Fibroblast of villous mesenchyme (primary cell): ENCODE measurements around the gene FRMD1. TPM values are rescaled to one million over a fixed set of nuclear protein-coding genes. Genes with fewer than 3 reads are reported as not detected.

Experiments
- DNase-seq: peaks from one replicate; pipeline ENCODE4 v3.0.0-alpha.2; 2010; ENCODE audit warnings: low read depth
- H3K4me3 ChIP-seq: 2 replicates; pipeline ENCODE4 v1.5.1; 2011; ENCODE audit warnings: low read depth, mild to moderate bottlenecking, low read length
- CTCF ChIP-seq: IDR thresholded peaks from 2 replicates; pipeline ENCODE4 v1.5.1; 2012; ENCODE audit warnings: low read depth, mild to moderate bottlenecking, low read length; ENCODE audit not compliant: insufficient read depth
- total RNA-seq: library from RNA; depleted of rRNA; stranded (reverse); fragments of >200 nt; gene quantifications from 2 replicates; pipeline ENCODE4 v1.2.3, GENCODE V29; 2012

FRMD1 gene
- total RNA-seq, 1 donor, result not detected

- no peak for TF ChIP-seq CTCF
- H3K4me3 ChIP-seq, result no peak overlapping the region
- no peak for DNase-seq
Measured at GRCh38 chr6:168100803-168101589, 22.0 kb upstream of the FRMD1 start.

GRCh38 chr6:168100011-168100802, 21.2 kb upstream of the FRMD1 start:
- no peak for DNase-seq
- H3K4me3 ChIP-seq, result no peak overlapping the region
- TF ChIP-seq CTCF, result no peak

GRCh38 chr6:168099201-168100010, 20.4 kb upstream of the FRMD1 start:
- TF ChIP-seq CTCF, result no peak
- no peak overlapping the region for H3K4me3 ChIP-seq
- no peak for DNase-seq

GRCh38 chr6:168098431-168098861, 19.4 kb upstream of the FRMD1 start:
- no peak for DNase-seq
- H3K4me3 ChIP-seq, result no peak overlapping the region
- TF ChIP-seq CTCF, result no peak

- no peak overlapping the region for H3K4me3 ChIP-seq
- no peak for DNase-seq
Measured at GRCh38 chr6:168097621-168098430, 18.8 kb upstream of the FRMD1 start.

More at GRCh38 chr6:168097621-168098430, 18.8 kb upstream of the FRMD1 start:
- TF ChIP-seq CTCF, result no peak
